HepG2 (cell line): ENCODE data around the gene SPRTN. TPM values are rescaled to one million over a fixed set of nuclear protein-coding genes. Genes with fewer than 3 reads are reported as not detected.
A peak's percentile ranks its signal among the peaks of the same experiment; 100 is the strongest.

Experiments used
- CHD2 ChIP-seq: IDR thresholded peaks from 2 replicates; pipeline ENCODE4 v1.6.1; 2011; ENCODE audit warnings: low read depth, low read length, improper control_type of control experiment
- FOXK2 ChIP-seq: fragments of 450-650 bp; IDR thresholded peaks from 2 replicates; pipeline ENCODE4 v1.6.1; 2016
- HOXA5 ChIP-seq: sonication (generic); formaldehyde crosslinking; IDR thresholded peaks from 2 replicates; pipeline ENCODE4 v1.4.0; 2020; ENCODE audit warnings: missing genetic modification reagents
- KLF11 ChIP-seq: IDR thresholded peaks from 2 replicates; pipeline ENCODE4 v1.6.1; 2016; ENCODE audit warnings: missing compliant biosample characterization
- KLF9 ChIP-seq: IDR thresholded peaks from 2 replicates; pipeline ENCODE4 v1.6.1; 2016; ENCODE audit warnings: low read depth
- MAX ChIP-seq: IDR thresholded peaks from 2 replicates; pipeline ENCODE4 v1.6.1; 2012; ENCODE audit warnings: inconsistent platforms
- MIER3 ChIP-seq: IDR thresholded peaks from 2 replicates; pipeline ENCODE4 v1.6.1; 2016; ENCODE audit warnings: missing compliant biosample characterization, borderline replicate concordance
- NONO ChIP-seq, 2 experiments: fragments of 450-650 bp in 1 of 2; sonication (generic) in 1 of 2; formaldehyde crosslinking in 1 of 2; IDR thresholded peaks in 1 of 2; conservative IDR thresholded peaks in 1 of 2; 2 replicates each; pipeline versions ENCODE4 v1.6.1 to v1.8.0; 2017 to 2022; ENCODE audit warnings: mild to moderate bottlenecking in 1 of 2, missing genetic modification reagents in 1 of 2, moderate library complexity in 1 of 2
- NR2F2 ChIP-seq: IDR thresholded peaks from 2 replicates; pipeline ENCODE4 v1.6.1; 2012; ENCODE audit warnings: low read depth, inconsistent platforms, borderline replicate concordance
- PHF5A ChIP-seq: IDR thresholded peaks from one replicate; pipeline ENCODE4 v1.6.1; 2018; ENCODE audit warnings: low read depth, missing genetic modification reagents; ENCODE audit not compliant: unreplicated experiment
- RBFOX2 ChIP-seq: fragments of 200-400 bp; formaldehyde crosslinking; IDR thresholded peaks from 2 replicates; pipeline ENCODE4 v1.6.1; 2017; ENCODE audit warnings: low read depth, mild to moderate bottlenecking, low read length
- ZBTB14 ChIP-seq: sonication (generic); formaldehyde crosslinking; IDR thresholded peaks from 2 replicates; pipeline ENCODE4 v1.4.0; 2020; ENCODE audit warnings: missing genetic modification reagents
- ZBTB7B ChIP-seq: sonication (generic); formaldehyde crosslinking; IDR thresholded peaks from 2 replicates; pipeline ENCODE4 v1.4.0; 2020; ENCODE audit warnings: missing genetic modification reagents
- ZC3H13 ChIP-seq: sonication (generic); formaldehyde crosslinking; IDR thresholded peaks from 2 replicates; pipeline ENCODE4 v1.8.1; 2023; ENCODE audit warnings: mild to moderate bottlenecking, missing genetic modification reagents, moderate library complexity
- ZNF557 ChIP-seq: sonication (generic); formaldehyde crosslinking; IDR thresholded peaks from 2 replicates; pipeline ENCODE4 v1.4.0; 2020; ENCODE audit warnings: missing genetic modification reagents
- ZNF567 ChIP-seq: sonication (generic); formaldehyde crosslinking; IDR thresholded peaks from 2 replicates; pipeline ENCODE4 v1.8.1; 2023; ENCODE audit warnings: mild to moderate bottlenecking, missing genetic modification reagents, borderline replicate concordance
- polyA plus RNA-seq, 8 experiments: library from polyadenylated mRNA; depleted of rRNA in 3 of 8; stranded (reverse) in 7 of 8; unstranded in 1 of 8; fragments of >200 nt; fragmentation: Illumina TruSeq in 4 of 8; extraction: Trizol in 4 of 8; gene quantifications; 2 replicates each; pipeline versions ENCODE4 v1.2.1 to v1.2.3, GENCODE V29; 2011 to 2016; ENCODE audit warnings: low read depth in 4 of 8, missing spikeins in 1 of 8, mixed read lengths in 1 of 8; ENCODE audit not compliant: insufficient read depth in 1 of 8
- total RNA-seq, 5 experiments: library from RNA; depleted of rRNA; stranded (reverse); fragments of >200 nt; fragmentation: Illumina TruSeq; extraction: Trizol; gene quantifications; 2 replicates each; pipeline ENCODE4 v1.2.3, GENCODE V29; 2016; ENCODE audit warnings: low read depth in 1 of 5
- TF ChIP-seq, protein P1 (sequence below): sonication (generic); formaldehyde crosslinking; IDR thresholded peaks from 2 replicates; pipeline ENCODE4 v1.4.0; 2020; ENCODE audit warnings: missing genetic modification reagents, mild to moderate bottlenecking, borderline replicate concordance
- TF ChIP-seq, protein P2 (sequence below): sonication (generic); formaldehyde crosslinking; conservative IDR thresholded peaks from 2 replicates; pipeline ENCODE4 v1.4.0; 2020; ENCODE audit warnings: missing genetic modification reagents
- TF ChIP-seq, protein P3 (sequence below): sonication (generic); formaldehyde crosslinking; IDR thresholded peaks from 2 replicates; pipeline ENCODE4 v1.4.0; 2020; ENCODE audit warnings: mild to moderate bottlenecking, low read depth, missing genetic modification reagents

Gene SPRTN
- total and polyA plus RNA-seq, 2 of the 13 experiments (the other 11 are each of a cell fraction or from before 2014, with no cell fraction given): 4.2 to 15.2 TPM

- TF ChIP-seq, protein P1, sequence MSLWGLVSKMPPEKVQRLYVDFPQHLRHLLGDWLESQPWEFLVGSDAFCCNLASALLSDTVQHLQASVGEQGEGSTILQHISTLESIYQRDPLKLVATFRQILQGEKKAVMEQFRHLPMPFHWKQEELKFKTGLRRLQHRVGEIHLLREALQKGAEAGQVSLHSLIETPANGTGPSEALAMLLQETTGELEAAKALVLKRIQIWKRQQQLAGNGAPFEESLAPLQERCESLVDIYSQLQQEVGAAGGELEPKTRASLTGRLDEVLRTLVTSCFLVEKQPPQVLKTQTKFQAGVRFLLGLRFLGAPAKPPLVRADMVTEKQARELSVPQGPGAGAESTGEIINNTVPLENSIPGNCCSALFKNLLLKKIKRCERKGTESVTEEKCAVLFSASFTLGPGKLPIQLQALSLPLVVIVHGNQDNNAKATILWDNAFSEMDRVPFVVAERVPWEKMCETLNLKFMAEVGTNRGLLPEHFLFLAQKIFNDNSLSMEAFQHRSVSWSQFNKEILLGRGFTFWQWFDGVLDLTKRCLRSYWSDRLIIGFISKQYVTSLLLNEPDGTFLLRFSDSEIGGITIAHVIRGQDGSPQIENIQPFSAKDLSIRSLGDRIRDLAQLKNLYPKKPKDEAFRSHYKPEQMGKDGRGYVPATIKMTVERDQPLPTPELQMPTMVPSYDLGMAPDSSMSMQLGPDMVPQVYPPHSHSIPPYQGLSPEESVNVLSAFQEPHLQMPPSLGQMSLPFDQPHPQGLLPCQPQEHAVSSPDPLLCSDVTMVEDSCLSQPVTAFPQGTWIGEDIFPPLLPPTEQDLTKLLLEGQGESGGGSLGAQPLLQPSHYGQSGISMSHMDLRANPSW (CRISPR knock-in tag): peak; percentile 54; the same call in 1 of the 2 replicates
- TF ChIP-seq ZBTB14 (CRISPR knock-in tag): peak; percentile 56; the same call in 1 of the 2 replicates
- peak; percentile 17 for TF ChIP-seq MIER3
- peak; percentile 97 for TF ChIP-seq CHD2
- no peak; the same call in 1 of the 2 replicates for TF ChIP-seq ZBTB7B (CRISPR knock-in tag)
- no peak for TF ChIP-seq PHF5A (CRISPR knock-in tag)
- TF ChIP-seq HOXA5 (CRISPR knock-in tag): 0 out of 2 replicates have a peak, but pooled peaks have one; percentile 45
- TF ChIP-seq KLF9: peak; percentile 44; the same call in 1 of the 2 replicates
- TF ChIP-seq NR2F2: peak; percentile 17; the same call in 1 of the 2 replicates
- TF ChIP-seq, protein P2, sequence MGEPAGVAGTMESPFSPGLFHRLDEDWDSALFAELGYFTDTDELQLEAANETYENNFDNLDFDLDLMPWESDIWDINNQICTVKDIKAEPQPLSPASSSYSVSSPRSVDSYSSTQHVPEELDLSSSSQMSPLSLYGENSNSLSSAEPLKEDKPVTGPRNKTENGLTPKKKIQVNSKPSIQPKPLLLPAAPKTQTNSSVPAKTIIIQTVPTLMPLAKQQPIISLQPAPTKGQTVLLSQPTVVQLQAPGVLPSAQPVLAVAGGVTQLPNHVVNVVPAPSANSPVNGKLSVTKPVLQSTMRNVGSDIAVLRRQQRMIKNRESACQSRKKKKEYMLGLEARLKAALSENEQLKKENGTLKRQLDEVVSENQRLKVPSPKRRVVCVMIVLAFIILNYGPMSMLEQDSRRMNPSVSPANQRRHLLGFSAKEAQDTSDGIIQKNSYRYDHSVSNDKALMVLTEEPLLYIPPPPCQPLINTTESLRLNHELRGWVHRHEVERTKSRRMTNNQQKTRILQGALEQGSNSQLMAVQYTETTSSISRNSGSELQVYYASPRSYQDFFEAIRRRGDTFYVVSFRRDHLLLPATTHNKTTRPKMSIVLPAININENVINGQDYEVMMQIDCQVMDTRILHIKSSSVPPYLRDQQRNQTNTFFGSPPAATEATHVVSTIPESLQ (CRISPR knock-in tag): no peak
- TF ChIP-seq KLF11: 0 out of 2 replicates have a peak, but pooled peaks have one; percentile 77
- TF ChIP-seq, protein P3, sequence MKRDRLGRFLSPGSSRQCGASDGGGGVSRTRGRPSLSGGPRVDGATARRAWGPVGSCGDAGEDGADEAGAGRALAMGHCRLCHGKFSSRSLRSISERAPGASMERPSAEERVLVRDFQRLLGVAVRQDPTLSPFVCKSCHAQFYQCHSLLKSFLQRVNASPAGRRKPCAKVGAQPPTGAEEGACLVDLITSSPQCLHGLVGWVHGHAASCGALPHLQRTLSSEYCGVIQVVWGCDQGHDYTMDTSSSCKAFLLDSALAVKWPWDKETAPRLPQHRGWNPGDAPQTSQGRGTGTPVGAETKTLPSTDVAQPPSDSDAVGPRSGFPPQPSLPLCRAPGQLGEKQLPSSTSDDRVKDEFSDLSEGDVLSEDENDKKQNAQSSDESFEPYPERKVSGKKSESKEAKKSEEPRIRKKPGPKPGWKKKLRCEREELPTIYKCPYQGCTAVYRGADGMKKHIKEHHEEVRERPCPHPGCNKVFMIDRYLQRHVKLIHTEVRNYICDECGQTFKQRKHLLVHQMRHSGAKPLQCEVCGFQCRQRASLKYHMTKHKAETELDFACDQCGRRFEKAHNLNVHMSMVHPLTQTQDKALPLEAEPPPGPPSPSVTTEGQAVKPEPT (CRISPR knock-in tag): no peak
- TF ChIP-seq MAX: 0 out of 2 replicates have a peak, but pooled peaks have one; percentile 26
- TF ChIP-seq FOXK2: peak; percentile 71; the same call in 1 of the 2 replicates
- TF ChIP-seq ZC3H13 (CRISPR knock-in tag): 0 out of 2 replicates have a peak, but pooled peaks have one; percentile 27
- TF ChIP-seq RBFOX2: peak; percentile 87
- no peak; the same call in 1 of the 2 replicates for TF ChIP-seq ZNF567 (CRISPR knock-in tag)
- TF ChIP-seq ZNF557 (CRISPR knock-in tag): no peak
- no peak for TF ChIP-seq NONO (IDR thresholded peaks at IDR 0.05)
- TF ChIP-seq NONO (CRISPR knock-in tag; conservative IDR thresholded peaks at IDR 0.05): peak; percentile 37; the same call in 1 of the 2 replicates
Observed at GRCh38 chr1:231337472-231338269, 422 bp upstream of the SPRTN start, which contains the start of gene EXOC8 (continued).
